MM.1S (cell line): ENCODE data around the gene TTYH3.

Experiments used
- DNase-seq: peaks from one replicate; pipeline ENCODE4 v3.0.0-alpha.2; 2015
- H2AFZ ChIP-seq: fragments of 300-600 bp; sonication (generic); 2 replicates; pipeline ENCODE4 v1.6.0; 2016; ENCODE audit warnings: antibody characterized with exemption, low read length
- H3F3A ChIP-seq: fragments of 300-600 bp; sonication (generic); 2 replicates; pipeline ENCODE4 v1.6.1; 2016; ENCODE audit warnings: mild to moderate bottlenecking, antibody characterized with exemption, low read length, moderate library complexity, mixed read lengths; ENCODE audit not compliant: insufficient read depth
- H3K27ac ChIP-seq: fragments of 300-600 bp; sonication (generic); 2 replicates; pipeline ENCODE4 v1.5.1; 2016; ENCODE audit warnings: mild to moderate bottlenecking, low read length
- H3K27me3 ChIP-seq: fragments of 300-600 bp; sonication (generic); replicated peaks from 2 replicates; pipeline ENCODE4 v1.6.0; 2016; ENCODE audit warnings: low read length; ENCODE audit not compliant: insufficient read depth
- H3K36me3 ChIP-seq: fragments of 300-600 bp; sonication (generic); replicated peaks from 2 replicates; pipeline ENCODE4 v1.6.1; 2016; ENCODE audit warnings: mild to moderate bottlenecking, low read length, mixed read lengths; ENCODE audit not compliant: insufficient read depth
- H3K4me1 ChIP-seq: fragments of 300-600 bp; sonication (generic); 2 replicates; pipeline ENCODE4 v1.6.1; 2016; ENCODE audit warnings: low read length, mixed read lengths
- H3K4me2 ChIP-seq: fragments of 300-600 bp; sonication (generic); 2 replicates; pipeline ENCODE4 v1.6.0; 2016; ENCODE audit warnings: low read depth, low read length
- H3K4me3 ChIP-seq: fragments of 300-600 bp; sonication (generic); 2 replicates; pipeline ENCODE4 v1.5.1; 2016; ENCODE audit warnings: low read length, mixed read lengths
- H3K79me2 ChIP-seq: fragments of 300-600 bp; sonication (generic); 2 replicates; pipeline ENCODE4 v1.6.1; 2016; ENCODE audit warnings: mixed run types, low read length, mixed read lengths
- H3K9ac ChIP-seq: fragments of 300-600 bp; sonication (generic); 2 replicates; pipeline ENCODE4 v1.6.1; 2016; ENCODE audit warnings: low read length, mixed read lengths
- H3K9me2 ChIP-seq: fragments of 300-600 bp; sonication (generic); replicated peaks from 2 replicates; pipeline ENCODE4 v1.6.1; 2016; ENCODE audit warnings: mild to moderate bottlenecking, low read length, mixed read lengths; ENCODE audit not compliant: insufficient read depth
- H3K9me3 ChIP-seq: fragments of 300-600 bp; sonication (generic); replicated peaks from 2 replicates; pipeline ENCODE4 v1.6.1; 2016; ENCODE audit warnings: mild to moderate bottlenecking, low read length, mixed read lengths; ENCODE audit not compliant: insufficient read depth
- H4K20me1 ChIP-seq: fragments of 300-600 bp; sonication (generic); 2 replicates; pipeline ENCODE4 v1.6.1; 2016; ENCODE audit warnings: mild to moderate bottlenecking, low read length, moderate library complexity, mixed read lengths; ENCODE audit not compliant: insufficient read depth
- CTCF ChIP-seq: fragments of 300-600 bp; sonication (generic); IDR thresholded peaks from 2 replicates; pipeline ENCODE4 v1.5.1; 2016; ENCODE audit warnings: antibody characterized with exemption, low read length, mixed read lengths
- EZH2 ChIP-seq: fragments of 300-600 bp; sonication (generic); optimal IDR thresholded peaks from 2 replicates; pipeline ENCODE3; 2017; ENCODE audit warnings: low read depth, mild to moderate bottlenecking, antibody characterized with exemption, low read length, mixed read lengths
- EZH2phosphoT487 ChIP-seq: fragments of 300-600 bp; sonication (generic); IDR thresholded peaks from 2 replicates; pipeline ENCODE4 v1.6.1; 2018; ENCODE audit warnings: antibody characterized with exemption, low read length

The TTYH3 gene

GRCh38 chr7:2649991-2650390, 18.2 kb downstream of the TTYH3 start:
- no peak for TF ChIP-seq CTCF
- no peak for TF ChIP-seq EZH2phosphoT487
- Histone ChIP-seq H3K27me3 (peaks cover 35% of the 10 kb centered on the region), H3K9ac (no peak overlapping the region), H3K4me1 (no peaks in the 10 kb centered on the region), H3K9me3 (no peaks in the 10 kb centered on the region), H2AFZ (no peak overlapping the region), H3F3A (no peaks in the 10 kb centered on the region), H4K20me1 (no peaks in the 10 kb centered on the region), H3K4me2 (no peak overlapping the region), H3K9me2 (no peaks in the 10 kb centered on the region), H3K4me3 (no peak overlapping the region), H3K27ac (no peak overlapping the region), H3K36me3 (no peaks in the 10 kb centered on the region), H3K79me2 (no peaks in the 10 kb centered on the region)
- DNase-seq, result no peak

- H3K27me3 ChIP-seq, result peaks cover 35% of the 10 kb centered on the region
- no peak overlapping the region for H2AFZ ChIP-seq
- no peak for DNase-seq
- H3K9ac ChIP-seq, result no peak overlapping the region
- no peaks in the 10 kb centered on the region for H3F3A ChIP-seq
- H3K36me3 ChIP-seq, result no peaks in the 10 kb centered on the region
- no peaks in the 10 kb centered on the region for H3K9me3 ChIP-seq
- no peaks in the 10 kb centered on the region for H3K79me2 ChIP-seq
- H3K9me2 ChIP-seq, result no peaks in the 10 kb centered on the region
- no peak overlapping the region for H3K27ac ChIP-seq
- no peak overlapping the region for H3K4me2 ChIP-seq
- no peaks in the 10 kb centered on the region for H3K4me1 ChIP-seq
- no peaks in the 10 kb centered on the region for H4K20me1 ChIP-seq
- no peak overlapping the region for H3K4me3 ChIP-seq
- TF ChIP-seq CTCF, result no peak
- no peak for TF ChIP-seq EZH2phosphoT487
- TF ChIP-seq EZH2, result no peak
These were observed 18.7 kb downstream of the TTYH3 start for GRCh38 chr7:2650451-2650850.

GRCh38 chr7:2651336-2651735, 19.6 kb downstream of the TTYH3 start:
- H3K79me2 ChIP-seq, result no peaks in the 10 kb centered on the region
- H3K4me3 ChIP-seq, result no peak overlapping the region
- no peak for DNase-seq
- H3K4me2 ChIP-seq, result no peak overlapping the region
- no peaks in the 10 kb centered on the region for H3F3A ChIP-seq
- H3K4me1 ChIP-seq, result no peaks in the 10 kb centered on the region
- H3K9ac ChIP-seq, result no peak overlapping the region
- peaks cover 42% of the 10 kb centered on the region for H3K27me3 ChIP-seq
- no peaks in the 10 kb centered on the region for H3K9me2 ChIP-seq
- TF ChIP-seq CTCF, result peak; percentile 13; the same call in 1 of the 2 replicates
- no peak for TF ChIP-seq EZH2phosphoT487
- H2AFZ ChIP-seq, result no peak overlapping the region
- no peak overlapping the region for H3K27ac ChIP-seq
- H3K36me3 ChIP-seq, result no peaks in the 10 kb centered on the region
- H3K9me3 ChIP-seq, result no peaks in the 10 kb centered on the region
- H4K20me1 ChIP-seq, result no peaks in the 10 kb centered on the region
